MCF 10A (cell line): ENCODE results near the gene AGBL1. TPM values are rescaled to one million over a fixed set of nuclear protein-coding genes. Genes with fewer than 3 reads are reported as not detected.

Experiments
- BruUV-seq: library from RNA; stranded (reverse); fragments of 400-500 nt; replicated peaks from 2 replicates; lab custom pipeline; 2021; lab: Mats Ljungman, UMichigan
- CTCF ChIA-PET: fragments of 300-600 bp; sonication (Branson Sonifier 250); formaldehyde crosslinking; extraction: SDS; loops from one replicate; lab custom pipeline; 2021; ENCODE audit warnings: antibody characterized with exemption, inconsistent platforms; lab: Yijun Ruan, JAX
- POLR2A ChIA-PET: fragments of 300-600, 350-650 bp; sonication (Branson Sonifier 250); formaldehyde crosslinking; extraction: SDS; loops from one replicate; lab custom pipeline; 2020; ENCODE audit warnings: antibody characterized with exemption, inconsistent platforms; lab: Yijun Ruan, JAX
- DNase-seq: peaks from one replicate; pipeline ENCODE4 v3.0.0-alpha.2; 2018; ENCODE audit not compliant: unreplicated experiment
- H3K27ac Mint-ChIP-seq: one replicate; pipeline ENCODE4 v1.8.0; 2022; ENCODE audit warnings: mild to moderate bottlenecking, low read depth, mixed read lengths; ENCODE audit not compliant: unreplicated experiment
- H3K27me3 Mint-ChIP-seq: one replicate; pipeline ENCODE4 v1.8.0; 2022; ENCODE audit warnings: mixed read lengths; ENCODE audit not compliant: insufficient read depth, unreplicated experiment
- H3K36me3 Mint-ChIP-seq: one replicate; pipeline ENCODE4 v1.8.0; 2022; ENCODE audit warnings: mild to moderate bottlenecking, moderate library complexity, mixed read lengths; ENCODE audit not compliant: insufficient read depth, unreplicated experiment
- H3K4me1 Mint-ChIP-seq: one replicate; pipeline ENCODE4 v1.8.0; 2022; ENCODE audit warnings: mixed read lengths; ENCODE audit not compliant: insufficient read depth, unreplicated experiment
- H3K4me3 Mint-ChIP-seq: one replicate; pipeline ENCODE4 v1.8.0; 2022; ENCODE audit warnings: mild to moderate bottlenecking, moderate library complexity, mixed read lengths; ENCODE audit not compliant: unreplicated experiment
- H3K9me3 Mint-ChIP-seq: one replicate; pipeline ENCODE4 v1.8.0; 2022; ENCODE audit warnings: mixed read lengths; ENCODE audit not compliant: unreplicated experiment
- CTCF ChIP-seq: fragments of 200-600 bp; IDR thresholded peaks from one replicate; pipeline ENCODE4 v1.8.0; 2022; ENCODE audit warnings: antibody characterized with exemption, mild to moderate bottlenecking; ENCODE audit not compliant: unreplicated experiment
- intact Hi-C: fragments of 100-400 bp; cut with micrococcal nuclease; formaldehyde crosslinking; loops from 2 replicates; pipeline ENCODE4 v1.14.1; 2022
- total RNA-seq: library from RNA; stranded (reverse); gene quantifications from 2 replicates; pipeline ENCODE4 v1.2.3, GENCODE V29; 2022

The AGBL1 gene
- total RNA-seq, 1 experiment from 2014 or later, result not detected

- Mint-ChIP-seq H3K4me3 (no peak overlapping the region), H3K36me3 (no peaks in the 10 kb centered on the region), H3K27me3 (no peaks in the 10 kb centered on the region), H3K4me1 (peaks cover 7% of the 10 kb centered on the region), H3K9me3 (no peaks in the 10 kb centered on the region), H3K27ac (no peak overlapping the region)
- intact Hi-C loops, result no loop called here
- ChIA-PET POLR2A (no interaction called here), CTCF (interaction anchor here (1.3 kb wide), 1 partner anchor 10 kb away, joined by 4 read pairs; no protein-coding TSS in a partner anchor)
- TF ChIP-seq CTCF, result no peak
- no peak for DNase-seq
- BruUV-seq, result no TSS peak
Observed at GRCh38 chr15:86906376-86906775, 826.7 kb downstream of the AGBL1 start.

- intact Hi-C loops, result no loop called here
- BruUV-seq, result no TSS peak
Observed at GRCh38 chr15:86911022-86911421, 831.4 kb downstream of the AGBL1 start.

GRCh38 chr15:86912661-86913060 is 833.0 kb downstream of the AGBL1 start:
- intact Hi-C loops, result no loop called here
- H3K27ac Mint-ChIP-seq, result no peak overlapping the region
- no peak for TF ChIP-seq CTCF
- H3K4me1 Mint-ChIP-seq, result no peaks in the 10 kb centered on the region
- CTCF ChIA-PET, result interaction anchor here (0.6 to 1.8 kb wide), 8 partner anchors 15 to 1543 kb away, joined by 3 to 10 read pairs (median 3); no protein-coding TSS in a partner anchor
- DNase-seq, result no peak
- no peaks in the 10 kb centered on the region for H3K27me3 Mint-ChIP-seq
- H3K4me3 Mint-ChIP-seq, result no peak overlapping the region
- BruUV-seq, result no TSS peak
- H3K36me3 Mint-ChIP-seq, result no peaks in the 10 kb centered on the region
- no peaks in the 10 kb centered on the region for H3K9me3 Mint-ChIP-seq
- POLR2A ChIA-PET, result no interaction called here

More at GRCh38 chr15:86911022-86911421, 831.4 kb downstream of the AGBL1 start:
- H3K36me3 Mint-ChIP-seq, result no peaks in the 10 kb centered on the region
- no peaks in the 10 kb centered on the region for H3K27me3 Mint-ChIP-seq
- no peak overlapping the region for H3K27ac Mint-ChIP-seq
- H3K9me3 Mint-ChIP-seq, result no peaks in the 10 kb centered on the region
- no peak for DNase-seq
- ChIA-PET CTCF (no interaction called here), POLR2A (interaction anchor here (0.6 kb wide), 1 partner anchor 24 kb away, joined by 3 read pairs; no protein-coding TSS in a partner anchor)
- H3K4me3 Mint-ChIP-seq, result no peak overlapping the region
- no peak for TF ChIP-seq CTCF
- H3K4me1 Mint-ChIP-seq, result peaks cover 3% of the 10 kb centered on the region

GRCh38 chr15:86915811-86916331 is 836.2 kb downstream of the AGBL1 start:
- TF ChIP-seq CTCF, result peak; percentile 51
- intact Hi-C loops, result loop anchor here (1.0 to 5.0 kb wide), 7 partner anchors 116 to 1536 kb away; no protein-coding TSS in a partner anchor
- Mint-ChIP-seq H3K36me3 (no peaks in the 10 kb centered on the region), H3K4me1 (no peaks in the 10 kb centered on the region), H3K4me3 (no peak overlapping the region), H3K27ac (no peak overlapping the region), H3K9me3 (no peaks in the 10 kb centered on the region), H3K27me3 (no peaks in the 10 kb centered on the region)
- POLR2A ChIA-PET, result no interaction called here
- CTCF ChIA-PET, result interaction anchor here (0.5 to 3.2 kb wide), 24 partner anchors 8 to 1539 kb away, joined by 3 to 31 read pairs (median 4); no protein-coding TSS in a partner anchor
- peak; percentile 42 for DNase-seq
- no TSS peak for BruUV-seq
